WI38 (cell line): Measurements from ENCODE around the gene COL23A1.

ENCODE experiments used
- H3K4me3 ChIP-seq: 2 replicates; pipeline ENCODE4 v1.5.1; 2011; ENCODE audit warnings: low read depth, mild to moderate bottlenecking, control low read depth, low read length
- TF ChIP-seq, protein P1 (sequence below): IDR thresholded peaks from 2 replicates; pipeline ENCODE4 v1.5.1; 2012; ENCODE audit warnings: low read depth, mild to moderate bottlenecking, control low read depth, low read length

The COL23A1 gene

DNA sequence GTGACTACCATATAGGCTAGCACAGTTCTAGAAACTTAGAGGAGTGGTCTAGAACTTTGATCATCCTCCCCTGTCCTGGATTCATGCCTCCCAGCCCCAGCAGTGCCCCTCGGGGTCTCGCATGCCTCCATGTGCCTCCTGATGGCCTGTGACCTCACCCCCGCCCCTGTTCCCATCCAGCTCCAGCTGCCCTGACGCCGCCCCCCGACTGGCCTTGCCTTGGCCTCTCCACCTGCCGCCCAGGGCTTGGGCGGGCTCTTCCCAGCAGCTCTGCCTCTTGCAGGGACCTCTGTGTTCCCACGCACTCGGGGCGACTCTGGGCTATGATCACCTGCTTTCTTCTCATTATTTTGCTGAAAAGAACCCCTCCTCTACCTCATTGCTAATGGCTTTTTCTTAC, 242.2 kb downstream of the COL23A1 start:
- TF ChIP-seq, protein P1, sequence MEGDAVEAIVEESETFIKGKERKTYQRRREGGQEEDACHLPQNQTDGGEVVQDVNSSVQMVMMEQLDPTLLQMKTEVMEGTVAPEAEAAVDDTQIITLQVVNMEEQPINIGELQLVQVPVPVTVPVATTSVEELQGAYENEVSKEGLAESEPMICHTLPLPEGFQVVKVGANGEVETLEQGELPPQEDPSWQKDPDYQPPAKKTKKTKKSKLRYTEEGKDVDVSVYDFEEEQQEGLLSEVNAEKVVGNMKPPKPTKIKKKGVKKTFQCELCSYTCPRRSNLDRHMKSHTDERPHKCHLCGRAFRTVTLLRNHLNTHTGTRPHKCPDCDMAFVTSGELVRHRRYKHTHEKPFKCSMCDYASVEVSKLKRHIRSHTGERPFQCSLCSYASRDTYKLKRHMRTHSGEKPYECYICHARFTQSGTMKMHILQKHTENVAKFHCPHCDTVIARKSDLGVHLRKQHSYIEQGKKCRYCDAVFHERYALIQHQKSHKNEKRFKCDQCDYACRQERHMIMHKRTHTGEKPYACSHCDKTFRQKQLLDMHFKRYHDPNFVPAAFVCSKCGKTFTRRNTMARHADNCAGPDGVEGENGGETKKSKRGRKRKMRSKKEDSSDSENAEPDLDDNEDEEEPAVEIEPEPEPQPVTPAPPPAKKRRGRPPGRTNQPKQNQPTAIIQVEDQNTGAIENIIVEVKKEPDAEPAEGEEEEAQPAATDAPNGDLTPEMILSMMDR: no peak
- no peak overlapping the region for H3K4me3 ChIP-seq

DNA sequence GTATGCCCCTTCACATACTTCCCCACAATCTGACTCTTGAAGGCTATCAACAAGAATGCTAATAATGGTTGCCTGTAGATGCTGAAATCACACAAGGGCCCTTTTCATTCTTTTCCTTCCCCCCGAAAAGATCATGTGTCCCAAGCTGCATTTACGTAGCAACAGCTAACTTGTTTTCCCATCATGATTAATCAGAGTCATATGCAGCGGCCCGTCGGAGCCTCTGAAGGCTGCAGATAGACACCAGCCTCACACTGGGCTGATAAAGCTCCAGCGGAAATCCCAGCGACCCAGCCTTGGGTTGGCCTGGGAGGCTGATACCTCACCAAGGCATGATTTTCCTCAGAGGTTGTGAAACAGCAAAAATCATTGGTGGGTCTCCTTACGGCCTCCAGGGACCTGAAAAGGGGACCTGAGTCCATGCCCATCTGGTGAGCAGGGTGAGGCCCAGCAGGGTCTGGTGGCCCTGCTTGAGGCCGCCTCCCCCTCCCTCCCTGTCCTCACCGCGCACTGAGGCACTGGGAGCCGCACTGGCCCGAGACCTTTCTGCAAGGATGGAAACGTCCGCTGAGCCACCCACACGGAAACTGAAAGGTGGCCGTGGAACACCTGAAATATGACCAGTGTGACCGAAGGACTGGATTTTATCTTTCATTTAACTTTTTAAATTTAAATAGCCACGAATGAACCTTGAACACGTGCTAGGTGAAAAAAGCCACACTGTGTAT, 243.4 kb downstream of the COL23A1 start:
- no peak overlapping the region for H3K4me3 ChIP-seq
- TF ChIP-seq, protein P1: no peak

- TF ChIP-seq, protein P1: no peak
- H3K4me3 ChIP-seq: no peak overlapping the region
Observed at GRCh38 chr5:178343306-178343705, 246.9 kb downstream of the COL23A1 start.

GRCh38 chr5:178341851-178342140, 248.4 kb downstream of the COL23A1 start:
- H3K4me3 ChIP-seq: no peak overlapping the region
- TF ChIP-seq, protein P1: no peak

- no peak overlapping the region for H3K4me3 ChIP-seq
- TF ChIP-seq, protein P1: no peak
Observed at GRCh38 chr5:178341091-178341850, 248.9 kb downstream of the COL23A1 start.

- TF ChIP-seq, protein P1: no peak
- no peak overlapping the region for H3K4me3 ChIP-seq
Observed at GRCh38 chr5:178340637-178341036, 249.6 kb downstream of the COL23A1 start.

DNA sequence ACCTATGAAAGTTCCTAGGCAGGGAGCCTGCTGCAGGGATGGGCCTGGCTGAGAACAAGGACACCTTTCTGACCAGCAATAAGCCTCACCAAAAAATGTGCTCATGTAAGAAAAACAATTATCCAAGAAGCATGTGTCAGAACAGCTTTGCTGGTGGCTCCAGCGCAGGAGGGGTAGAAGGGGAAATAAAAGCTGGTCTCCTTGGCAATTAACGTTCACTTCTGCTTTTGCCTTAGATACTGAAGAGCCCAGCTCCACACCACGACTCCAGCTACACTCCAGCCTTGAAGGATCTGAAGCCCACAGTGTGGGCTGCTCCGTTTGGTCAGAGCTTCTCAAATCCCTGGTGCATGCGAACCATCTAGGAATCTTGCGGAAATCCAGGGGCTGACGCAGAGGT, 250.0 kb downstream of the COL23A1 start:
- TF ChIP-seq, protein P1: no peak
- H3K4me3 ChIP-seq: no peak overlapping the region
